OCI-LY3 (cell line): ENCODE results near the gene LRP2.

Source experiments
- H2AFZ ChIP-seq: fragments of 200-600, 300-600 bp; shearing (Covaris generic); 2 replicates; pipeline ENCODE4 v1.6.0; 2014; ENCODE audit warnings: antibody characterized with exemption, low read depth, low read length
- H3K27ac ChIP-seq: fragments of 200-600, 300-600 bp; sonication (generic); 2 replicates; pipeline ENCODE4 v1.5.1; 2014; ENCODE audit warnings: mild to moderate bottlenecking, low read length, moderate library complexity, mixed read lengths
- H3K27me3 ChIP-seq: fragments of 200-600, 300-600 bp; sonication (generic); 2 replicates; pipeline ENCODE4 v1.6.1; 2014; ENCODE audit warnings: low read depth, low read length, mixed read lengths
- H3K36me3 ChIP-seq: fragments of 200-600, 300-600 bp; sonication (generic); replicated peaks from 2 replicates; pipeline ENCODE3; 2014; ENCODE audit warnings: low read depth, low read length, mixed read lengths
- H3K4me1 ChIP-seq: fragments of 300-600, 200-600 bp; sonication (generic); 2 replicates; pipeline ENCODE4 v1.6.1; 2014; ENCODE audit warnings: low read length, mixed read lengths
- H3K4me2 ChIP-seq: fragments of 200-600, 300-600 bp; sonication (generic); 2 replicates; pipeline ENCODE4 v1.6.1; 2014; ENCODE audit warnings: low read length, mixed read lengths
- H3K4me3 ChIP-seq: fragments of 300-600, 200-600 bp; sonication (generic); 2 replicates; pipeline ENCODE4 v1.5.1; 2014; ENCODE audit warnings: antibody characterized with exemption, mild to moderate bottlenecking, low read length, moderate library complexity
- H3K79me2 ChIP-seq: fragments of 300-600, 200-600 bp; shearing (Covaris generic); 2 replicates; pipeline ENCODE4 v1.6.1; 2014; ENCODE audit warnings: mild to moderate bottlenecking, low read length, mixed read lengths
- H3K9ac ChIP-seq: fragments of 300-600, 200-600 bp; shearing (Covaris generic); 2 replicates; pipeline ENCODE4 v1.6.0; 2014; ENCODE audit warnings: mild to moderate bottlenecking, low read length, moderate library complexity
- H3K9me3 ChIP-seq: fragments of 200-600, 300-600 bp; shearing (Covaris generic); 2 replicates; pipeline ENCODE4 v1.6.1; 2014; ENCODE audit warnings: low read length, mixed read lengths; ENCODE audit not compliant: insufficient read depth
- H4K20me1 ChIP-seq: fragments of 200-600, 300-600 bp; sonication (generic); 2 replicates; pipeline ENCODE4 v1.6.1; 2016; ENCODE audit warnings: low read length, mixed read lengths; ENCODE audit not compliant: insufficient read depth
- CTCF ChIP-seq: fragments of 200-600, 300-600 bp; sonication (generic); IDR thresholded peaks from 2 replicates; pipeline ENCODE4 v1.5.1; 2014; ENCODE audit warnings: antibody characterized with exemption, low read length, low read depth
- EZH2phosphoT487 ChIP-seq: fragments of 200-600 bp; shearing (Covaris generic); IDR thresholded peaks from 2 replicates; pipeline ENCODE4 v1.6.1; 2018; ENCODE audit warnings: antibody characterized with exemption, mixed run types, low read depth

The LRP2 gene

GRCh38 chr2:169386722-169387121 lies 24.4 kb upstream of the LRP2 start:
- no peak overlapping the region for H3K9ac ChIP-seq
- no peak overlapping the region for H2AFZ ChIP-seq
- H4K20me1 ChIP-seq: no peaks in the 10 kb centered on the region
- no peaks in the 10 kb centered on the region for H3K36me3 ChIP-seq
- no peaks in the 10 kb centered on the region for H3K4me1 ChIP-seq
- no peak overlapping the region for H3K4me2 ChIP-seq
- H3K4me3 ChIP-seq: no peak overlapping the region
- H3K27ac ChIP-seq: no peak overlapping the region
- H3K79me2 ChIP-seq: no peaks in the 10 kb centered on the region
- no peaks in the 10 kb centered on the region; the same call in 1 of the 2 replicates for H3K27me3 ChIP-seq
- no peaks in the 10 kb centered on the region for H3K9me3 ChIP-seq
- no peak for TF ChIP-seq EZH2phosphoT487
- no peak for TF ChIP-seq CTCF

GRCh38 chr2:169384816-169385215 lies 22.5 kb upstream of the LRP2 start:
- Histone ChIP-seq H3K4me2 (no peak overlapping the region), H3K36me3 (no peaks in the 10 kb centered on the region), H3K9me3 (no peaks in the 10 kb centered on the region), H3K9ac (no peak overlapping the region), H3K79me2 (no peaks in the 10 kb centered on the region), H3K27me3 (no peaks in the 10 kb centered on the region; the same call in 1 of the 2 replicates), H4K20me1 (no peaks in the 10 kb centered on the region), H3K27ac (no peak overlapping the region), H2AFZ (no peak overlapping the region), H3K4me3 (no peak overlapping the region), H3K4me1 (no peaks in the 10 kb centered on the region)
- TF ChIP-seq EZH2phosphoT487 (no peak), CTCF (no peak)

- Histone ChIP-seq H3K4me1 (no peaks in the 10 kb centered on the region), H3K36me3 (no peaks in the 10 kb centered on the region), H3K79me2 (no peaks in the 10 kb centered on the region), H4K20me1 (no peaks in the 10 kb centered on the region), H2AFZ (no peak overlapping the region), H3K4me3 (no peak overlapping the region), H3K9me3 (no peaks in the 10 kb centered on the region), H3K27me3 (peaks cover 15% of the 10 kb centered on the region), H3K4me2 (no peak overlapping the region), H3K9ac (no peak overlapping the region), H3K27ac (no peak overlapping the region)
- TF ChIP-seq EZH2phosphoT487 (no peak), CTCF (no peak)
Measured at GRCh38 chr2:169372561-169372960, 10.2 kb upstream of the LRP2 start.

- Histone ChIP-seq H3K4me3 (no peak overlapping the region), H3K36me3 (no peaks in the 10 kb centered on the region), H3K79me2 (no peaks in the 10 kb centered on the region), H3K27ac (no peak overlapping the region), H3K9me3 (no peaks in the 10 kb centered on the region), H3K4me2 (no peak overlapping the region), H4K20me1 (no peaks in the 10 kb centered on the region), H3K9ac (no peak overlapping the region), H3K27me3 (peaks cover 4% of the 10 kb centered on the region; the same call in 1 of the 2 replicates), H2AFZ (no peak overlapping the region), H3K4me1 (peaks cover 18% of the 10 kb centered on the region)
- no peak for TF ChIP-seq CTCF
- no peak for TF ChIP-seq EZH2phosphoT487
Measured at GRCh38 chr2:169366066-169366465, 3.7 kb upstream of the LRP2 start.
